Upper lobe of left lung (tissue), 6 donors: ENCODE results near the gene EXTL1. TPM values are rescaled to one million over a fixed set of nuclear protein-coding genes. Genes with fewer than 3 reads are reported as not detected.

Source experiments
- ATAC-seq, 2 donors: fragments of 200-7000 bp; cut with Tn5 transposase; one replicate each; pipeline ENCODE4 v1.9.1; 2022; ENCODE audit warnings: mild to moderate bottlenecking in 2 of 2, moderate library complexity in 2 of 2; ENCODE audit not compliant: low FRiP score in 2 of 2
- DNase-seq, 2 donors: peaks; one replicate each; pipeline ENCODE4 v3.0.0-alpha.2; 2019 to 2020
- H3K27ac ChIP-seq, 4 donors: fragments of 200-600 bp; sonication (generic); one replicate each; pipeline ENCODE4 v1.5.1; 2016 to 2019
- H3K27me3 ChIP-seq, 4 donors: fragments of 200-600 bp; sonication (generic); one replicate each; pipeline ENCODE4 v1.5.1; 2017 to 2019
- H3K36me3 ChIP-seq, 4 donors: fragments of 200-600 bp; sonication (generic); one replicate each; pipeline ENCODE4 v1.5.1; 2016 to 2019
- H3K4me1 ChIP-seq, 4 donors: fragments of 200-600 bp; sonication (generic); one replicate each; pipeline ENCODE4 v1.5.1; 2018 to 2019
- H3K4me3 ChIP-seq, 4 donors: fragments of 200-600 bp; sonication (generic); one replicate each; pipeline ENCODE4 v1.5.1; 2017 to 2019; ENCODE audit warnings: mild to moderate bottlenecking in 2 of 4, moderate library complexity in 1 of 4
- H3K9me3 ChIP-seq, 4 donors: fragments of 200-600 bp; sonication (generic); one replicate each; pipeline ENCODE4 v1.5.1; 2018 to 2019
- CTCF ChIP-seq, 6 experiments: fragments of 450-650 bp in 4 of 6; fragments of 200-600 bp in 2 of 6; sonication (generic) in 2 of 6; IDR thresholded peaks; one replicate each; pipeline ENCODE4 v1.5.1; 2016 to 2019; ENCODE audit warnings: antibody characterized with exemption in 6 of 6
- EP300 ChIP-seq, 4 donors: sonication (generic); formaldehyde crosslinking; IDR thresholded peaks; one replicate each; pipeline ENCODE4 v1.5.1; 2017; ENCODE audit warnings: antibody characterized with exemption in 4 of 4, control low read depth in 2 of 4
- POLR2A ChIP-seq, 4 donors: fragments of 450-650 bp; IDR thresholded peaks; one replicate each; pipeline ENCODE4 v1.5.1; 2016 to 2017; ENCODE audit warnings: antibody characterized with exemption in 4 of 4, mild to moderate bottlenecking in 2 of 4
- POLR2AphosphoS5 ChIP-seq, 2 donors: sonication (generic); formaldehyde crosslinking; IDR thresholded peaks; one replicate each; pipeline ENCODE4 v1.5.1; 2017; ENCODE audit warnings: antibody characterized with exemption in 2 of 2
- WGBS, 2 donors: methylation state at CpG; one replicate each; pipeline ENCODE4 v1.1.5; 2017 to 2018; 5-methylcytosine and 5-hydroxymethylcytosine counted together
- total RNA-seq, 6 donors: library from RNA; depleted of rRNA in 4 of 6; stranded (reverse); fragments of >200 nt in 4 of 6; gene quantifications; one replicate each; pipeline versions ENCODE4 v1.1.0 to v1.2.1, GENCODE V29; 2016 to 2021
- donor health status: DM: no; HTN: no; CAD: no; lungs with moderate emphysema.
- donor health status: DM: no; HTN: yes; CAD: no; lungs with severe emphysema.

The EXTL1 gene
- total RNA-seq, 6 donors from 2014 or later: under 0.01 to 0.24 (median 0.20) TPM; not detected in 3

GRCh38 chr1:26035203-26035958 lies 13.8 kb downstream of the EXTL1 start:
- H3K36me3 ChIP-seq: no peaks in the 10 kb centered on the region
- H3K27me3 ChIP-seq: peaks cover 0 to 3% (median 0%) of the 10 kb centered on the region in 4 donors
- 0 to 2% methylated on average over 34 to 38 of the region's 60 CpGs for WGBS, 2 donors
- no peaks in the 10 kb centered on the region for H3K9me3 ChIP-seq
- peak overlapping the region; percentile 54 to 90 (median 80) for H3K4me3 ChIP-seq
- peaks cover 12 to 18% (median 13%) of the 10 kb centered on the region in 4 donors for H3K4me1 ChIP-seq
- DNase-seq (peak; percentile 96 to 99), ATAC-seq (peak; percentile 96 to 98)
- TF ChIP-seq POLR2A (IDR thresholded peaks at IDR 0.05) (peak in 3 of 4 donors; percentile 48 to 83 (median 77)), POLR2AphosphoS5 (IDR thresholded peaks at IDR 0.05) (peak; percentile 58 to 88), CTCF (IDR thresholded peaks at IDR 0.05) (peak in 1 of 6 experiments; percentile 12), EP300 (IDR thresholded peaks at IDR 0.05) (no peak)
- peak overlapping the region; percentile 41 to 85 (median 82) for H3K27ac ChIP-seq

- TF ChIP-seq EP300 (IDR thresholded peaks at IDR 0.05): peak in 1 of 4 donors; percentile 55
- peak; percentile 39 to 50 for TF ChIP-seq POLR2AphosphoS5 (IDR thresholded peaks at IDR 0.05)
- peak; percentile 99 to 100 (median 99) for TF ChIP-seq CTCF (IDR thresholded peaks at IDR 0.05)
- TF ChIP-seq POLR2A (IDR thresholded peaks at IDR 0.05): no peak
- Histone ChIP-seq H3K4me3 (peak overlapping the region; percentile 54 to 90 (median 80)), H3K4me1 (peaks cover 12 to 18% (median 13%) of the 10 kb centered on the region in 4 donors), H3K9me3 (no peaks in the 10 kb centered on the region), H3K36me3 (no peaks in the 10 kb centered on the region), H3K27ac (peak overlapping the region; percentile 41 to 85 (median 82)), H3K27me3 (peaks cover 0 to 3% (median 0%) of the 10 kb centered on the region in 4 donors)
- 8 to 21% methylated on average over 22 to 24 of the region's 39 CpGs for WGBS, 2 donors
- ATAC-seq (peak; percentile 97), DNase-seq (peak; percentile 84 to 96)
These were observed 14.6 kb downstream of the EXTL1 start for GRCh38 chr1:26035959-26036755.

- TF ChIP-seq POLR2AphosphoS5 (IDR thresholded peaks at IDR 0.05): no peak
- no peak for TF ChIP-seq EP300 (IDR thresholded peaks at IDR 0.05)
- TF ChIP-seq POLR2A (IDR thresholded peaks at IDR 0.05): no peak
- H3K36me3 ChIP-seq: no peaks in the 10 kb centered on the region
- no peak overlapping the region for H3K4me3 ChIP-seq
- peaks cover 0 to 3% (median 0%) of the 10 kb centered on the region in 4 donors for H3K27me3 ChIP-seq
- no peaks in the 10 kb centered on the region for H3K9me3 ChIP-seq
- H3K27ac ChIP-seq: no peak overlapping the region
- WGBS, 2 donors: 73 to 86% methylated on average over 6 to 11 of the region's 11 CpGs
- DNase-seq (no peak), ATAC-seq (no peak)
- H3K4me1 ChIP-seq: peaks cover 12 to 18% (median 13%) of the 10 kb centered on the region in 4 donors
These were observed 15.2 kb downstream of the EXTL1 start for GRCh38 chr1:26036756-26037281.

DNA sequence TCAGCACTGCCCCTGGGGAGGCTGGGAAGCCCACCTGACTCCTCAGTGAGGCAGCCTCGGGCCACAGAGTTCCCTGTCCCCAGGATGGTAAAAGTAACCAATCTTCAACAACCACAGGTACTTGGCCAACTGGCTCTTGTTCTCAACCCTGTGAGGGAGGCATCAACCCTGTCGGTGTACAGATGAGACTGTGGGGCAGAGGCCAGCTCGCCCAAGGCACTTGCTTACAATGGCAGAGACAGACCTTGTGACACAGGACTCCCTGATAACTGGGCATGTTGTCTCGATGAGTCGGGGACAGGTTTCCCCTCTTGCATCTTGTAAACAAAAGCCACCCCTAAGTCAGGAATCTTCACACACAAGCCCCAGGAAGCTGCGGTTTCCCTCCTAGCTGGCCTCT lies 16.3 kb downstream of the EXTL1 start:
- H3K27ac ChIP-seq: no peak overlapping the region

More for the DNA sequence above, 16.3 kb downstream of the EXTL1 start:
- ATAC-seq (no peak), DNase-seq (no peak)
- no peak overlapping the region for H3K4me3 ChIP-seq
- no peaks in the 10 kb centered on the region for H3K9me3 ChIP-seq
- TF ChIP-seq POLR2AphosphoS5 (IDR thresholded peaks at IDR 0.05) (no peak), POLR2A (IDR thresholded peaks at IDR 0.05) (no peak), CTCF (IDR thresholded peaks at IDR 0.05) (no peak), EP300 (IDR thresholded peaks at IDR 0.05) (no peak)
- WGBS, 2 donors: 77 to 100% methylated on average over 1 to 6 of the region's 6 CpGs
- H3K36me3 ChIP-seq: no peaks in the 10 kb centered on the region
- H3K4me1 ChIP-seq: peaks cover 12 to 18% (median 13%) of the 10 kb centered on the region in 4 donors
- peaks cover 0 to 3% (median 0%) of the 10 kb centered on the region in 4 donors for H3K27me3 ChIP-seq
